Measurements from ENCODE around the gene CADM2. TPM values are rescaled to one million over a fixed set of nuclear protein-coding genes. Genes with fewer than 3 reads are reported as not detected.
"Not testable (repeated sequence)": the region's sequence is repeated elsewhere in the genome, so short reads cannot be mapped to it uniquely, and the experiment has no call there.

CADM2 gene
- total RNA-seq, 1 donor from 2014 or later: not detected

DNA sequence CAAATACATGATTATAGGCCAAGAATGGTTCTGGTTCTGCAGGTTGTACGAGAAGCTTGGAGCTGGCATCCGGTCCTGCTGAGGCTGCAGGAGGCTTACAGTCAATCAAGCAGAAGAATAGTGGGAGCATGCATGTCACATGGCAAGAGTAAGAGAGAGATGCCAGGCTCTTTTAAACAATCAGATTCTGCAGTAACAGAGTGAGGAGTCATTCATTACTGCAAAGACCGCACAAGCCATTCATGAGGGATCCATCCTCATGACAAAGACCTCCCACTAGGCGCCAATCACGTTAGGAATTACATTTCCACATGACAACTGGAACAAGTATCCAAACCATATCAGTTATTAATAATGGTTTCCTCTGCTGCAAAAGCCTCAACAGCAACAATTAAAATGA, 536.8 kb downstream of the CADM2 start:
- ATAC-seq: no peak

DNA sequence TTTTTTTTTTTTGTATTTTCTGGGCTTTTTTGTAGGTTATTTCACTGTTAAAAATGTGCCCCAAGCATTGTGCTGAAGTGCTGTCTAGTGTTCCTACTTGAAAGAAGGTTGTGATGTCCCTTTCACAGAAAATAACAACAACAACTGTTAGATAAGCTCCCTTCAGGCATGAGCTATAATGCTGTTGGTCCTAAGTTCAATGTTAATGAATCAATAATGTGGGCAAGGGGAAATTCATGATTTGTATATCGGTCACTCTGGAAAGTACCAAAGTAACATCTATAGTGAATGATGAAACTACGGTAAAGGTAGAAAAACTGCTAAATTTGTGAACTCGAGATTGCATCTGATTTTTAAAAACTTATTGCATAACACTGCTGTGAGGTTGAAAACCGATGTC, 539.4 kb downstream of the CADM2 start:
- no peak for ATAC-seq

- no peak for ATAC-seq
Observed at GRCh38 chr3:85502148-85502875, 543.5 kb downstream of the CADM2 start.

DNA sequence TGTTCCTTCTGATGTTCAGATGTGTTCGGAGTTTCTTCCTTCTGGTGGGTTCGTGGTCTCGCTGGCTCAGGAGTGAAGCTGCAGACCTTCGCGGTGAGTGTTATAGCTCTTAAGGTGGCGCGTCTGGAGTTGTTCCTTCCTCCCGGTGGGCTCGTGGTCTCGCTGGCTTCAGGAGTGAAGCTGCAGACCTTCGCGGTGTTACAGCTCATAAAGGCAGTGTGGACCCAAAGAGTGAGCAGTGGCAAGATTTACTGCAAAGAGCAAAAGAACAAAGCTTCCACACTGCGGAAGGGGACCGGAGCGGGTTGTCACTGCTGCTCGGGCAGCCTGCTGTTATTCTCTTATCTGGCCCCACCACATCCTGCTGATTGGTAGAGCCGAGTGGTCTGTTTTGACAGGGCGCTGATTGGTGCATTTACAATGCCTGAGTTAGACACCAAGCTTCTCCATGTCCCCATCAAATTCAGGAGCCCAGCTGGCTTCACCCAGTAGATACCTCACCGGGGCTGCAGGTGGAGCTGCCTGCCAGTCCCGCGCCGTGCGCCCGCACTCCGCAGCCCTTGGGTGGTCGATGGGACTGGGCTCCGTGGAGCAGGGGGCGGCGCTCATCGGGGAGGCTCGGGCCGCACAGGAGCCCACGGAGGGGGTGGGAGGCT, 545.5 kb downstream of the CADM2 start:
- not testable (repeated sequence) for ATAC-seq

DNA sequence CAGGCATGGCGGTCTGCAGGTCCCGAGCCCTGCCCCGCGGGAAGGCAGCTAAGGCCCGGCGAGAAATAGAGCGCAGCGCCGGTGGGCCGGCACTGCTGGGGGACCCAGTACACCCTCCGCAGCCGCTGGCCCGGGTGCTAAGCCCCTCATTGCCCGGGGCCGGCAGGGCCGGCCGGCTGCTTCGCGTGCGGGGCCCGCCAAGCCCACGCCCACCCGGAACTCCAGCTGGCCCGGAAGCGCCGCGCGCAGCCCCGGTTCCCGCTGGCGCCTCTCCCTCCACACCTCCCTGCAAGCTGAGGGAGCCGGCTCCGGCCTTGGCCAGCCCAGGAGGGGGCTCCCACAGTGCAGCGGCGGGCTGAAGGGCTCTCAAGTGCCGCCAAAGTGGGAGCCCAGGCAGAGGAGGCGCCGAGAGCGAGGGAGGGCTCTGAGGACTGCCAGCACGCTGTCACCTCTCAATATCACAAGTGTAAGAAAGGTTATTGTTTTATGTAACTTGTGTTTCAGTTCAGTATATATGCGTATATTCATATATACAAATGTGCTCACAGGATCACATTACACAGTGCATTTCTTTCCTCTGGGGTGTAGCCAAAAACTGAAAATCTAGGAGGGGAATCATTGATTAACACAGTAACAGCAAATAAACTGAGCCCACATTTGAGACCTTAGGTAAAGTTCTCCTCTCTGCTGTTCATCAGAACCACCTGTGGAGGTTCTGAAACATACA, 546.2 kb downstream of the CADM2 start:
- ATAC-seq: not testable (repeated sequence)

- ATAC-seq: not testable (repeated sequence)
Observed at GRCh38 chr3:85507052-85507451, 548.3 kb downstream of the CADM2 start.

- no peak for ATAC-seq
Observed at GRCh38 chr3:85508659-85509058, 549.9 kb downstream of the CADM2 start.

GRCh38 chr3:85516146-85516545, 557.4 kb downstream of the CADM2 start:
- no peak for ATAC-seq

GRCh38 chr3:85524104-85524503, 565.3 kb downstream of the CADM2 start:
- ATAC-seq: no peak

GRCh38 chr3:85525264-85525663, 566.5 kb downstream of the CADM2 start:
- no peak for ATAC-seq

GRCh38 chr3:85533586-85533985, 574.8 kb downstream of the CADM2 start:
- no peak for ATAC-seq

DNA sequence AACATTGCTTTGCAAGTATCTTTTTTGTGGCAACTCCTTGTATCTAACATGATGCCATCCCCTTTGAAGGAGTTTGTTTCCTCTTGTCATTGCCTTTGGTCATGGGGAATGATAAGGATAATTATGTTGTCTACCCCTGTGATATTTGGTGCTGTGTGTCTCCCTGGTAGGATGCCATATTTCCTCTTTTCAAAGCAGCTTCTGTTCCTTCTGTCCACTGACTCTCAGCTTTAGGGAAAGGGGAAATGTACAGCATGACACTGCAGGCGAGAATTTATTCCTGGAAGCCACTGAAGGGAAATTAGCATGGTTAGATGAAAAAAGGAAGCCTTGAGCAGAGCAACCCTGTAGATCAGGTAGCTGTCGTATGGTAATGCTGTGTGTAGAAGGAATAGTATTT, 576.7 kb downstream of the CADM2 start:
- no peak for ATAC-seq

DNA sequence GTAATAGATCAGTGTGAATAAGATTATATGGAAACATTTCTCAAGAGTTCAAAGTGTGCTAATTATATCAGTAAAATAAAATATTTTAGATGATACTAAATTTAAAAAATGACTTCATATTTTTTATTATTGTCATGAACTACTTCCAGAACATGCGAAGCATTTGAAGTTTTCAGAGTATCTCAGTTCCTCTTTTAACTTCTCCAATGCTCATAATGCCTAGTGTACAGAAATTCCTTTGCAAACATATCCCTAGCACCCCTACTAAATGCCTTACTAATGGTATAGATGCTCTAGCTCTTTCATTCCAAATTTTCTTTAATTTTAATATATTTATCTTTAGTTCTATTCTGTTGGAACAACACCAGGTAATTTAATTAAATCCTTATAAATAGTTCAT, 580.4 kb downstream of the CADM2 start:
- ATAC-seq: no peak

GRCh38 chr3:85554153-85554552, 595.4 kb downstream of the CADM2 start:
- ATAC-seq: no peak

- no peak for ATAC-seq
Observed at GRCh38 chr3:85560088-85560785, 601.4 kb downstream of the CADM2 start.

DNA sequence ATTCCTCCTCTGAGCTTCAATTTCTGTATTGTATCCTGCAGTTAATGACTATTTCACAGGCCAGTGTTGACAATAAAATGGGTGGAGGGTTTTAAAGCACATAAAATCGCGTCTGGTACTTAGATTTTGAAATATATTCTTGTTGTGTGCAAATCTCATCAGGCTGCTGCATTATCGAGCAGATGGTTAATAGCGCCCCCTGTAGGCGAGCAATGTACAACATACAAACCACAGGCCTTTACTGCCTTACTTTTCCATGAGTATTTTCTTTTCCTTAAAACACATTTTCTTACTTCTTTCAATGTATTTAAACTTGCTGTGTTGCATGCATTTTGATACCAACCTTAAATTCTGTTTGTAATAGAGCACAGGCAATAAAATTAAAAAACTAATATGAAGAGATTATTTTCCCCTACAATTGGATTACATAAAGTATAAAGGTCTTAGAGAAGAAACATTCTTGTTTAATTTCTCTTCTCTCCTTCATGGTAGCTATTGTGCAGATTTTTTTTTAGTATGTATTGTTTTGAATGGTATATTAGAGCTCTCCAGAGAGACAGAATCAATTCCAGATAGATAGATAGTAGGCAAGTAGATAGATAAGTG, 608.4 kb downstream of the CADM2 start:
- ATAC-seq: no peak

DNA sequence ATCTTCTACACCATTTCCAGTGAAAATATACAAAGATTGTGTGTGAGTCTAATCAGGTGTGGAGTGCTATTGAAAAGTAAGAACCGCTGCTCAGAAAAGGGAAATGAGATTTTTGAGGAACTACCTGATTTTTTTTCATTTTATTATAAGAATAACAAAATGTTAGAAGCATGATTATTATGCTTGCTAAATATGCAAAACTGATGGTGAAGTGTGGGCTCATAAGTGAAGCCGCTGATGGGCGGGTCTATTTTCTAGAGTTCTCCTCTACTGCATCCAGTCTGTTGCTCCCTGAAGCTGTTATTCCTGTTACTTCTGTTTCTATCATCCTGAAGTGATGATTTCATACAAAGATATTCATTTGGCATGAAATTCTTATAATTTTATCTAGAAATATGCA, 612.0 kb downstream of the CADM2 start:
- ATAC-seq: no peak

- ATAC-seq: no peak
Observed at GRCh38 chr3:85571835-85572234, 613.0 kb downstream of the CADM2 start.

GRCh38 chr3:85572426-85572825, 613.6 kb downstream of the CADM2 start:
- no peak for ATAC-seq

DNA sequence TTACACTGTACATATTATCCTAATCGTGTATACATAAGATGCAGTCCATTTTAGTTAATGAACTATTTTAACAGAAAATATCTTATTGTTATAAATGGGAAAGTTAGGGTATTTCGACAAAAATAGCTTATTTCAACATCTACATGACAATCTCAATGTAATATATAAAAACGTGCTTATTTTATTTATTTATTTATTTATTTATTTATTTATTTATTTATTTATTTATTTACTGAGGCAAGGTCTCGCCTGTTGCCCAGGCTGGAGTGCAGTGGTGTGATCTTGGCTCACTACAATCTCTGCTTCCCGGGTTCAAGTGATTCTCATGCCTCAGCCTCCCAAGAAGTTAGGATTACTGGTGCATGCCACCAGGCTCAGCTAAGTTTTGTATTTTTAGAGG, 614.2 kb downstream of the CADM2 start:
- no peak for ATAC-seq

DNA sequence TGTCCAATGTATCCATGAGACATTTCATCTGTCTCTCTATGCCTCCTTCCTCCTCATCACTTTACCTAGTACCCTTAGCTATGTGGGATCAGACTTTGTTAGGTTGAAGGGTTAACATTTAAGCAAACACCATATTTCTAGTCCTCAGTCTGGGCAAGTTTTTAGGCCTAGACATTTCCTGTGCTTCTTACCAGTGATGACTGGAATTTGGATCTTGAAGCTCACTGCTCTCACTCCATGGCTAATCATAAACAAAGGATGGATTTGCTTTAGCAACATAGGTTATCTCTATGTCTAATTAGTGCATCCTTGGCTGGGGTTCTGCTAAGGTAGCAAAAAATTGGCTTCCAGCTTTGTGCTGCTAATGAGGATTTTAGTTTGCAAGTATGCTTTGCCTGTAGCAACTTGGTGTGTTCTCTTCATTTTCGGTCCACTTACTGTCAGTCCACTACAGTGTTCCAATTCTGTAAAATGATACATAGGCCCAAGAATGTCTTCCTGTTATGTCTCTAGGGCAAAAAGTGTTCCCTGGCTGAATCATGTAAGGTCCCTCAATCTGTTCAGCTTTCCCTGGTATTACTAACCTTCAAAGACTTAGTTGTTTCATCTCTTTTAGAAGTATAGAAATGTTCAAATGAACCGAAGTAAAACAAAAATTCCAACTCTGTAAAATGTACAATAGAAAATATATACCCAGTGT, 615.4 kb downstream of the CADM2 start:
- no peak for ATAC-seq

DNA sequence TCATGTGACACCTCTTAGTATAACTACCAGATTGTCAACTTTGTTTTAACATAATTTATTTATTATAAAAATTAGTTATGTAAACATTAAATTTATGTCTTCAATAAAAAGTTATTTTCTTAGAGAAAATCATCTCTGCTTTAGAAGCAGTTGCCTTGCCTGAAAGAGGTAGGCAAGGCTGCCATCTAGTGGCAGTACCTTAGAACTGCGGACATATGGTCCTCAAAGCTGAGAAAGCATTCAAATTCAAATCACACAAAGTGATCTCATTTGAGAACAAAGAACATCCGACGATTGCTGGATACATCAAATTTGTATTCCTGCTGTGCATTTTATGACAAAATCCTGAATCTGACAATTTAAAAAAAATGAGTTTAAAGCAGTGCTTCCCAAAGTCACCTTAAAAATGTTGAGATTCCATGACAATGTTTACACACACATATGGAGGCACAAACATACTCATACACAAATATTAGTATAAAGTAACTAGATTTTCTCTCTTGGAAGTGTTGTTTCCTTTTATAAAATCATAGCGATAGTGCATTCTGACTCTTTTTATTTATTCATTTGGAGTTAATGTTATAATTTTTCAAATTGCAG, 617.4 kb downstream of the CADM2 start:
- ATAC-seq: peak; percentile 50
